ENCODE data around the gene NOL4L.

- TF ChIP-seq MAX (IDR thresholded peaks at IDR 0.05) (no peak), HMGXB4 (CRISPR knock-in tag; IDR thresholded peaks at IDR 0.05; ENCODE audit: borderline replicate concordance) (no peak), REST (IDR thresholded peaks at IDR 0.05) (no peak), POLR2AphosphoS2 (conservative IDR thresholded peaks at IDR 0.05; ENCODE audit: low read length) (no peak), RAD21 (conservative IDR thresholded peaks at IDR 0.05 in 1 of 2, IDR thresholded peaks at IDR 0.05 in 1 of 2) (no peak), CTCF (IDR thresholded peaks at IDR 0.05) (no peak), POLR2A (IDR thresholded peaks at IDR 0.05; ENCODE audit: low read length) (no peak), E2F6 (IDR thresholded peaks at IDR 0.05; ENCODE audit: borderline replicate concordance, low read depth) (no peak), FOSL2 (IDR thresholded peaks at IDR 0.05) (no peak), FOSL2 (CRISPR knock-in tag; IDR thresholded peaks at IDR 0.05) (no peak)
These were observed 36.9 kb upstream of the NOL4L start for GRCh38 chr20:32621891-32622584.
